Ascending aorta (tissue), 2 donors: ENCODE data around the gene UBA5. TPM values are rescaled to one million over a fixed set of nuclear protein-coding genes. Genes with fewer than 3 reads are reported as not detected.

Experiments
- DNase-seq, 2 donors: peaks; one replicate each; pipeline ENCODE4 v3.0.0-alpha.2; 2019; ENCODE audit warnings: low spot score in 2 of 2
- H3K27ac ChIP-seq, 2 donors: fragments of 200-600 bp; sonication (generic); one replicate each; pipeline ENCODE4 v1.5.1; 2016 to 2017; ENCODE audit warnings: mild to moderate bottlenecking in 1 of 2
- H3K27me3 ChIP-seq: fragments of 200-600 bp; sonication (generic); one replicate; pipeline ENCODE4 v1.5.1; 2017
- H3K36me3 ChIP-seq, 2 donors: fragments of 200-600 bp; sonication (generic); one replicate each; pipeline ENCODE4 v1.5.1; 2016
- H3K4me1 ChIP-seq, 2 donors: fragments of 200-600 bp; sonication (generic); one replicate each; pipeline ENCODE4 v1.5.1; 2016 to 2017; ENCODE audit warnings: mild to moderate bottlenecking in 1 of 2
- H3K4me3 ChIP-seq, 2 donors: fragments of 200-600 bp; sonication (generic); one replicate each; pipeline ENCODE4 v1.5.1; 2016 to 2017; ENCODE audit warnings: mild to moderate bottlenecking in 1 of 2
- H3K9me3 ChIP-seq, 2 donors: fragments of 200-600 bp; sonication (generic); one replicate each; pipeline ENCODE4 v1.5.1; 2016
- CTCF ChIP-seq, 3 experiments: fragments of 200-600 bp in 2 of 3; fragments of 450-650 bp in 1 of 3; sonication (generic) in 2 of 3; IDR thresholded peaks; one replicate each; pipeline ENCODE4 v1.5.1; 2016 to 2019; ENCODE audit warnings: antibody characterized with exemption in 3 of 3, mild to moderate bottlenecking in 1 of 3, moderate library complexity in 1 of 3
- intact Hi-C: fragments of 100-400 bp; cut with DNase I; formaldehyde crosslinking; loops from one replicate; pipeline ENCODE4 v1.15.1; 2023
- total RNA-seq: library from RNA; depleted of rRNA; stranded (reverse); fragments of >200 nt; gene quantifications from one replicate; pipeline ENCODE4 v1.1.0, GENCODE V29; 2016

UBA5 gene
- total RNA-seq, 1 donor from 2014 or later = 21.2 TPM

DNA sequence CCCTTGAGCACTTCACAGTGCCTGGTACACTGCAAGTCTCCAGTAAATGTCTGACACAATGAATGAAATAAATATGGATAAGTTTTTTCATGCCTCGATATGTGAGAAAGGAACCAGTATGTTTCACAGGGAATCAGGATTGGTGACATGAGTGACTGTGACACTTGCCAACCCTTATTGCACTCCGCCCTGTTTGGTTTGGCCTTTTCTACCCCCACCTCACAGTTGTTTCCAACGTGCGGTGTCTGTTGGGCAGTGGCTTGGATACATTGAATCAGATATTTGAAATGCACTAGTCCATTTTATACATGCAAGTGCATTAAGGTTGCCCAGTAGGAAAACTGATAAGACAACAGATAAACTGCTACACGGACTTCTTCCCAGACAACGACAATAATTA lies 60.1 kb downstream of the UBA5 start:
- intact Hi-C loops = loop anchor here (5.0 kb wide), 1 partner anchor 1828 kb away; the partner anchor contains the start of gene ATP2C1
- no peak overlapping the region for H3K27ac ChIP-seq
- no peaks in the 10 kb centered on the region for H3K27me3 ChIP-seq
- no peak for DNase-seq
- peaks cover 6 to 17% of the 10 kb centered on the region in 2 donors for H3K4me1 ChIP-seq
- no peak for TF ChIP-seq CTCF (IDR thresholded peaks at IDR 0.05)
- H3K9me3 ChIP-seq = no peaks in the 10 kb centered on the region
- peaks cover 5 to 17% of the 10 kb centered on the region in 2 donors for H3K36me3 ChIP-seq
- peak overlapping the region; percentile 85 to 96 for H3K4me3 ChIP-seq

DNA sequence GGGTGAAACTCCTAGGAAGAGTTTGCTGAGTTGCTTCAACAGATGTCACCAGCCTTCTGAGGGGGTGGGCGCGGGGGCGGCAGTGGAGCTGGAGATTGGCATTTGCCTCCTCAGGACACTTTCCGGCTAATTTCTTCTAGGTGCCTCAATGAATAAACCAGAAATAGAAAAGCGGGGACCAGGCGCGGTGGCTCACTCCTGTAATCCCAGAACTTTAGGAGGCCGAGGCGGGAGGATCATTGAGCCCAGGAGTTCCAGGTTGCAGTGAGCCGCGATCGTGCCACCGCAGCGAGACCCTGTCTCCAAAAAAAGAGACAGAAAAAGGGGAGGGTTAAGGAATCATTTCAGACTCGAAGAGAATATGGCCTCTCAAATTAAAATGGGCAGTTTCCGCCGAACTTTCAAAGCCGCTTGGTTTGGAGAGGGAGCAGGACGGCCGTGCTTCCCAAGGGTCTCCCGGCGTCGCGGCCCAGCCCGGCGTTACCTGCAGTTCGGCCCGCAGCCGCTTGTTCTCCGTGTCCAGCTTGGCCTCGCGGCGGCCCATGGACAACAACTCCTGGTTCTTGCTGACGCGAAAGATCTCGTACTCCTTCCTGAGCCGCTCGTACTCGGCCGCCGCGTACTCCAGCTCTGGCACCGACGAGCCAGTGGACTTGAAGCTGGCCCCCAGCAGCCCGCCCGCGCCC lies 61.5 kb downstream of the UBA5 start:
- Histone ChIP-seq H3K27ac (peak overlapping the region; percentile 93 to 97), H3K36me3 (peaks cover 5 to 12% of the 10 kb centered on the region in 2 donors), H3K4me1 (peaks cover 6 to 17% of the 10 kb centered on the region in 2 donors), H3K4me3 (peak overlapping the region; percentile 85 to 96), H3K9me3 (no peaks in the 10 kb centered on the region), H3K27me3 (no peaks in the 10 kb centered on the region)
- peak; percentile 35 to 86 for DNase-seq
- intact Hi-C loops = loop anchor here (1.0 to 5.0 kb wide), 6 partner anchors 62 to 1829 kb away; partner anchors contain the start of genes ACAD11, ATP2C1, CDV3 and CEP63
- TF ChIP-seq CTCF (IDR thresholded peaks at IDR 0.05) = peak; percentile 23 to 67 (median 34)

- H3K27me3 ChIP-seq = no peaks in the 10 kb centered on the region
- H3K27ac ChIP-seq = peak within 1 kb of the TSS; percentile 93 to 97
- peak; percentile 88 to 98 for DNase-seq
- H3K4me3 ChIP-seq = peak within 1 kb of the TSS; percentile 85 to 96
- TF ChIP-seq CTCF (IDR thresholded peaks at IDR 0.05) = no peak
- H3K9me3 ChIP-seq = no peaks in the 10 kb centered on the region
- peaks cover 6 to 17% of the 10 kb centered on the region in 2 donors for H3K4me1 ChIP-seq
- intact Hi-C loops = loop anchor here (1.0 to 5.0 kb wide), 6 partner anchors 63 to 1830 kb away; partner anchors contain the start of genes ACAD11, ATP2C1, CDV3 and CEP63
- H3K36me3 ChIP-seq = peaks cover 5 to 11% of the 10 kb centered on the region in 2 donors
These were observed 62.3 kb downstream of the UBA5 start, which contains the start of gene NPHP3 for GRCh38 chr3:132722165-132723023. Gene NPHP3, minus strand, starts transcription at chr3:132722409. Its CDS starts 54 bp downstream, at chr3:132722355.

GRCh38 chr3:132723024-132723950 lies 63.2 kb downstream of the UBA5 start:
- Histone ChIP-seq H3K36me3 (peaks cover 0 to 6% of the 10 kb centered on the region in 2 donors), H3K4me3 (peak overlapping the region; percentile 75 to 85), H3K27ac (peak overlapping the region; percentile 75 to 86), H3K27me3 (no peaks in the 10 kb centered on the region), H3K9me3 (no peaks in the 10 kb centered on the region), H3K4me1 (peaks cover 6 to 17% of the 10 kb centered on the region in 2 donors)
- no peak for TF ChIP-seq CTCF (IDR thresholded peaks at IDR 0.05)
- intact Hi-C loops = loop anchor here (2.0 to 5.0 kb wide), 3 partner anchors 316 to 1831 kb away; partner anchors contain the start of genes ATP2C1, CEP63 and TMEM108
- DNase-seq = no peak
